ENCODE results near the gene NDRG2. TPM values are rescaled to one million over a fixed set of nuclear protein-coding genes. Genes with fewer than 3 reads are reported as not detected.

Gene NDRG2
- total RNA-seq, 1 experiment from 2014 or later = 18.9 TPM

- Histone ChIP-seq H3K79me2 (ENCODE audit: insufficient read depth, low read length) (no peaks in the 10 kb centered on the region), H3K9me2 (ENCODE audit: insufficient read depth) (no peaks in the 10 kb centered on the region), H3K9ac (ENCODE audit: low read length) (no peak overlapping the region), H3K4me3 (replicated peaks in 1 of 2; ENCODE audit: low read depth in 1 of 2, low read length in 2 of 2) (no peak overlapping the region), H3K27me3 (ENCODE audit: insufficient read depth, low read length) (no peaks in the 10 kb centered on the region), H4K20me1 (ENCODE audit: insufficient read depth) (no peaks in the 10 kb centered on the region), H3K27ac (ENCODE audit: low read depth, low read length) (no peak overlapping the region), H3K9me3 (ENCODE audit: control insufficient read depth in 1 of 2, insufficient read depth in 1 of 2, low read depth in 1 of 2, low read length in 2 of 2) (no peaks in the 10 kb centered on the region), H3K4me2 (ENCODE audit: low read length) (no peak overlapping the region), H2AFZ (ENCODE audit: low read depth, low read length, poor library complexity, severe bottlenecking) (no peak overlapping the region), H3K4me1 (ENCODE audit: control insufficient read depth in 1 of 2, insufficient read depth in 2 of 2, low read length in 2 of 2) (peaks cover 10 to 22% of the 10 kb centered on the region in 2 experiments), H3K36me3 (ENCODE audit: control insufficient read depth in 1 of 2, insufficient read depth in 2 of 2, low read length in 2 of 2) (no peaks in the 10 kb centered on the region)
- intact Hi-C loops (cut with micrococcal nuclease) = loop anchor here (10.0 kb wide), 1 partner anchor 361 kb away; no protein-coding TSS in a partner anchor
- ChIA-PET POLR2A (no interaction called here), CTCF (no interaction called here), RAD21 (ENCODE audit: low non-redundant PET in 1 of 2, low total read pairs in 2 of 2, uncharacterized antibody in 2 of 2, unreplicated experiment in 2 of 2) (no interaction called here)
- BruUV-seq (replicated peaks) = no TSS peak
- ATAC-seq (no peak), DNase-seq (ENCODE audit: low read depth, low spot score) (no peak)
- TF ChIP-seq ZFX (IDR thresholded peaks at IDR 0.05) (no peak), POLR2AphosphoS5 (IDR thresholded peaks at IDR 0.05; ENCODE audit: low read depth, low read length) (no peak), CEBPB (IDR thresholded peaks at IDR 0.05; ENCODE audit: low read depth) (no peak), ZNF274 (IDR thresholded peaks at IDR 0.05; ENCODE audit: low read depth, low read length) (no peak), YY1 (IDR thresholded peaks at IDR 0.05; ENCODE audit: extremely low read depth, insufficient replicate concordance, low read depth, low read length) (no peak), SIN3A (IDR thresholded peaks at IDR 0.05; ENCODE audit: low read depth) (no peak), RAD21 (IDR thresholded peaks at IDR 0.05; ENCODE audit: low read depth) (no peak), JUND (IDR thresholded peaks at IDR 0.05) (no peak), POLR2A (IDR thresholded peaks at IDR 0.05; ENCODE audit: borderline replicate concordance, extremely low read depth, insufficient read depth, insufficient read length) (no peak), TCF7L2 (IDR thresholded peaks at IDR 0.05; ENCODE audit: borderline replicate concordance, extremely low read depth, insufficient read depth, insufficient read length) (no peak), CBX3 (IDR thresholded peaks at IDR 0.05; ENCODE audit: low read depth) (no peak), SP1 (IDR thresholded peaks at IDR 0.05; ENCODE audit: low read depth) (no peak), FOSL1 (IDR thresholded peaks at IDR 0.05; ENCODE audit: low read depth) (no peak), EZH2 (IDR thresholded peaks at IDR 0.05) (no peak)
- TF ChIP-seq, protein P1, sequence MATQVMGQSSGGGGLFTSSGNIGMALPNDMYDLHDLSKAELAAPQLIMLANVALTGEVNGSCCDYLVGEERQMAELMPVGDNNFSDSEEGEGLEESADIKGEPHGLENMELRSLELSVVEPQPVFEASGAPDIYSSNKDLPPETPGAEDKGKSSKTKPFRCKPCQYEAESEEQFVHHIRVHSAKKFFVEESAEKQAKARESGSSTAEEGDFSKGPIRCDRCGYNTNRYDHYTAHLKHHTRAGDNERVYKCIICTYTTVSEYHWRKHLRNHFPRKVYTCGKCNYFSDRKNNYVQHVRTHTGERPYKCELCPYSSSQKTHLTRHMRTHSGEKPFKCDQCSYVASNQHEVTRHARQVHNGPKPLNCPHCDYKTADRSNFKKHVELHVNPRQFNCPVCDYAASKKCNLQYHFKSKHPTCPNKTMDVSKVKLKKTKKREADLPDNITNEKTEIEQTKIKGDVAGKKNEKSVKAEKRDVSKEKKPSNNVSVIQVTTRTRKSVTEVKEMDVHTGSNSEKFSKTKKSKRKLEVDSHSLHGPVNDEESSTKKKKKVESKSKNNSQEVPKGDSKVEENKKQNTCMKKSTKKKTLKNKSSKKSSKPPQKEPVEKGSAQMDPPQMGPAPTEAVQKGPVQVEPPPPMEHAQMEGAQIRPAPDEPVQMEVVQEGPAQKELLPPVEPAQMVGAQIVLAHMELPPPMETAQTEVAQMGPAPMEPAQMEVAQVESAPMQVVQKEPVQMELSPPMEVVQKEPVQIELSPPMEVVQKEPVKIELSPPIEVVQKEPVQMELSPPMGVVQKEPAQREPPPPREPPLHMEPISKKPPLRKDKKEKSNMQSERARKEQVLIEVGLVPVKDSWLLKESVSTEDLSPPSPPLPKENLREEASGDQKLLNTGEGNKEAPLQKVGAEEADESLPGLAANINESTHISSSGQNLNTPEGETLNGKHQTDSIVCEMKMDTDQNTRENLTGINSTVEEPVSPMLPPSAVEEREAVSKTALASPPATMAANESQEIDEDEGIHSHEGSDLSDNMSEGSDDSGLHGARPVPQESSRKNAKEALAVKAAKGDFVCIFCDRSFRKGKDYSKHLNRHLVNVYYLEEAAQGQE (IDR thresholded peaks at IDR 0.05; ENCODE audit: low read depth) = no peak
- TF ChIP-seq, protein P2, sequence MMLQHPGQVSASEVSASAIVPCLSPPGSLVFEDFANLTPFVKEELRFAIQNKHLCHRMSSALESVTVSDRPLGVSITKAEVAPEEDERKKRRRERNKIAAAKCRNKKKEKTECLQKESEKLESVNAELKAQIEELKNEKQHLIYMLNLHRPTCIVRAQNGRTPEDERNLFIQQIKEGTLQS (IDR thresholded peaks at IDR 0.05) = no peak
These were observed 48.6 kb downstream of the NDRG2 start for GRCh38 chr14:20976291-20976690.

All from HCT116 (cell line).